Measurements from ENCODE around the gene CR1. TPM values are rescaled to one million over a fixed set of nuclear protein-coding genes. Genes with fewer than 3 reads are reported as not detected.

The CR1 gene
- total RNA-seq, 1 experiment from 2014 or later, result 0.07 TPM

GRCh38 chr1:207503950-207504349 is 8.0 kb downstream of the CR1 start:
- peaks cover 5% of the 10 kb centered on the region; the same call in 1 of the 2 replicates for H3K27me3 ChIP-seq (ENCODE audit: insufficient read depth, low read length)
- RAD21 ChIA-PET (ENCODE audit: low non-redundant PET in 1 of 2, low total read pairs in 2 of 2, uncharacterized antibody in 2 of 2, unreplicated experiment in 2 of 2), result no interaction called here
- H3K4me3 ChIP-seq (replicated peaks in 1 of 2; ENCODE audit: low read depth in 1 of 2, low read length in 2 of 2), result no peak overlapping the region
- intact Hi-C loops (cut with micrococcal nuclease), result no loop called here
- no peaks in the 10 kb centered on the region for H3K9me2 ChIP-seq (ENCODE audit: insufficient read depth)
- BruUV-seq (replicated peaks), result no TSS peak
- no peaks in the 10 kb centered on the region for H3K36me3 ChIP-seq (ENCODE audit: control insufficient read depth in 1 of 2, insufficient read depth in 2 of 2, low read length in 2 of 2)
- no peak overlapping the region for H3K9ac ChIP-seq (ENCODE audit: low read length)
- ATAC-seq (no peak), DNase-seq (ENCODE audit: low read depth, low spot score) (no peak)
- H3K4me1 ChIP-seq (ENCODE audit: control insufficient read depth in 1 of 2, insufficient read depth in 2 of 2, low read length in 2 of 2), result no peaks in the 10 kb centered on the region
- H3K79me2 ChIP-seq (ENCODE audit: insufficient read depth, low read length), result no peaks in the 10 kb centered on the region
- H3K9me3 ChIP-seq (ENCODE audit: control insufficient read depth in 1 of 2, insufficient read depth in 1 of 2, low read depth in 1 of 2, low read length in 2 of 2), result no peaks in the 10 kb centered on the region
- H3K27ac ChIP-seq (ENCODE audit: low read depth, low read length), result no peak overlapping the region
- POLR2A ChIA-PET, result no interaction called here
- no peak overlapping the region for H2AFZ ChIP-seq (ENCODE audit: low read depth, low read length, poor library complexity, severe bottlenecking)
- H3K4me2 ChIP-seq (ENCODE audit: low read length), result no peak overlapping the region
- H4K20me1 ChIP-seq (ENCODE audit: insufficient read depth), result no peaks in the 10 kb centered on the region
- TF ChIP-seq EGR1 (IDR thresholded peaks at IDR 0.05; ENCODE audit: low read depth) (no peak), POLR2AphosphoS5 (IDR thresholded peaks at IDR 0.05; ENCODE audit: low read depth, low read length) (no peak), EZH2 (IDR thresholded peaks at IDR 0.05) (no peak), EZH2phosphoT487 (IDR thresholded peaks at IDR 0.05; ENCODE audit: borderline replicate concordance) (no peak), ZBTB33 (IDR thresholded peaks at IDR 0.05; ENCODE audit: extremely low read depth, insufficient replicate concordance, low read length) (no peak), ZFX (IDR thresholded peaks at IDR 0.05) (no peak), ZNF274 (IDR thresholded peaks at IDR 0.05; ENCODE audit: low read depth, low read length) (no peak), POLR2A (IDR thresholded peaks at IDR 0.05; ENCODE audit: borderline replicate concordance, extremely low read depth, insufficient read depth, insufficient read length) (no peak), SRF (IDR thresholded peaks at IDR 0.05; ENCODE audit: low read depth) (no peak), CEBPB (IDR thresholded peaks at IDR 0.05; ENCODE audit: low read depth) (no peak), FOSL1 (IDR thresholded peaks at IDR 0.05; ENCODE audit: low read depth) (no peak), CTCF (IDR thresholded peaks at IDR 0.05 in 2 of 3, conservative IDR thresholded peaks at IDR 0.05 in 1 of 3; ENCODE audit: borderline replicate concordance in 1 of 3, insufficient read depth in 1 of 3, low read depth in 2 of 3, low read length in 2 of 3) (no peak), ATF3 (IDR thresholded peaks at IDR 0.05) (no peak), TCF7L2 (IDR thresholded peaks at IDR 0.05; ENCODE audit: borderline replicate concordance, extremely low read depth, insufficient read depth, insufficient read length) (no peak), SP1 (IDR thresholded peaks at IDR 0.05; ENCODE audit: low read depth) (no peak), REST (IDR thresholded peaks at IDR 0.05; ENCODE audit: low read depth) (no peak), YY1 (IDR thresholded peaks at IDR 0.05; ENCODE audit: extremely low read depth, insufficient replicate concordance, low read depth, low read length) (no peak), MAX (IDR thresholded peaks at IDR 0.05) (no peak), SIN3A (IDR thresholded peaks at IDR 0.05; ENCODE audit: low read depth) (no peak)
- CTCF ChIA-PET, result no interaction called here

Data from HCT116 (cell line).